Choroid plexus epithelial cell (primary cell): ENCODE data around the gene DACT2.

ENCODE experiments used
- DNase-seq: peaks from one replicate; pipeline ENCODE4 v3.0.0-alpha.2; 2010; ENCODE audit warnings: low read depth
- H3K4me3 ChIP-seq: 2 replicates; pipeline ENCODE4 v1.5.1; 2011; ENCODE audit warnings: low read depth, mild to moderate bottlenecking, control low read depth, low read length, moderate library complexity
- CTCF ChIP-seq: conservative IDR thresholded peaks from 2 replicates; pipeline ENCODE4 v1.5.1; 2011; ENCODE audit warnings: low read depth, mild to moderate bottlenecking, control low read depth, inconsistent platforms, low read length, moderate library complexity

The DACT2 gene

GRCh38 chr6:168305096-168305749, 14.4 kb downstream of the DACT2 start:
- no peak overlapping the region for H3K4me3 ChIP-seq
- no peak for DNase-seq

GRCh38 chr6:168304752-168305015, 14.9 kb downstream of the DACT2 start:
- no peak for TF ChIP-seq CTCF
- H3K4me3 ChIP-seq = no peak overlapping the region
- DNase-seq = no peak

More at GRCh38 chr6:168305096-168305749, 14.4 kb downstream of the DACT2 start:
- TF ChIP-seq CTCF = no peak

GRCh38 chr6:168303982-168304751, 15.4 kb downstream of the DACT2 start:
- no peak overlapping the region for H3K4me3 ChIP-seq
- no peak for TF ChIP-seq CTCF
- no peak for DNase-seq

- no peak for TF ChIP-seq CTCF
- no peak for DNase-seq
These were observed 17.0 kb downstream of the DACT2 start for GRCh38 chr6:168302534-168302933.

GRCh38 chr6:168301648-168302398, 17.8 kb downstream of the DACT2 start:
- no peak for TF ChIP-seq CTCF
- peak; percentile 6 for DNase-seq

More at GRCh38 chr6:168302534-168302933, 17.0 kb downstream of the DACT2 start:
- no peak overlapping the region for H3K4me3 ChIP-seq

GRCh38 chr6:168300975-168301647, 18.5 kb downstream of the DACT2 start:
- DNase-seq = no peak
- no peak overlapping the region for H3K4me3 ChIP-seq
- TF ChIP-seq CTCF = no peak

More at GRCh38 chr6:168301648-168302398, 17.8 kb downstream of the DACT2 start:
- H3K4me3 ChIP-seq = no peak overlapping the region
